Mucosa of descending colon (tissue), 3 donors: ENCODE data around the gene RASSF5. TPM values are rescaled to one million over a fixed set of nuclear protein-coding genes. Genes with fewer than 3 reads are reported as not detected.

Source experiments
- ATAC-seq: fragments of 200-7000 bp; cut with Tn5 transposase; one replicate; pipeline ENCODE4 v1.9.1; 2020; ENCODE audit warnings: mild to moderate bottlenecking, moderate library complexity
- DNase-seq, 3 donors: peaks; one replicate each; pipeline ENCODE4 v3.0.0-alpha.2; 2020
- H3K36me3 ChIP-seq: fragments of 200-600 bp; one replicate; pipeline ENCODE4 v1.8.0; 2021; ENCODE audit warnings: low read depth, mild to moderate bottlenecking
- H3K4me1 ChIP-seq: fragments of 200-600 bp; one replicate; pipeline ENCODE4 v1.8.0; 2021; ENCODE audit warnings: low read depth, mild to moderate bottlenecking
- H3K4me3 ChIP-seq: fragments of 200-600 bp; one replicate; pipeline ENCODE4 v1.8.0; 2021; ENCODE audit warnings: mild to moderate bottlenecking
- H3K9me3 ChIP-seq: fragments of 200-600 bp; one replicate; pipeline ENCODE4 v1.8.0; 2021; ENCODE audit warnings: mild to moderate bottlenecking
- CTCF ChIP-seq: fragments of 200-600 bp; IDR thresholded peaks from one replicate; pipeline ENCODE4 v1.8.0; 2022; ENCODE audit warnings: antibody characterized with exemption, mild to moderate bottlenecking
- intact Hi-C, 2 donors: fragments of 100-400 bp; cut with DNase I in 1 of 2; cut with micrococcal nuclease in 1 of 2; formaldehyde crosslinking; loops; one replicate each; pipeline versions ENCODE4 v1.11.0 to v1.11.1; 2022; cut with DNase I, micrococcal nuclease
- total RNA-seq, 3 donors: library from RNA; stranded (reverse); fragmentation: NEBNext Ultra II Directional in 2 of 3; extraction: Animal tissue kit (Norgen Biotek cat#: 25700) in 2 of 3; gene quantifications; one replicate each; pipeline versions ENCODE4 v1.2.1 to v1.2.4, GENCODE V29; 2021 to 2023
- donor health status: DM: no; HTN: no; CAD: no; lungs with moderate emphysema.
- donor health status: DM: no; HTN: no; CAD: no.
- donor health status: DM: no; HTN: yes; CAD: no.

The RASSF5 gene
- total RNA-seq, 3 donors from 2014 or later: 5.3 to 7.6 (median 5.8) TPM

DNA sequence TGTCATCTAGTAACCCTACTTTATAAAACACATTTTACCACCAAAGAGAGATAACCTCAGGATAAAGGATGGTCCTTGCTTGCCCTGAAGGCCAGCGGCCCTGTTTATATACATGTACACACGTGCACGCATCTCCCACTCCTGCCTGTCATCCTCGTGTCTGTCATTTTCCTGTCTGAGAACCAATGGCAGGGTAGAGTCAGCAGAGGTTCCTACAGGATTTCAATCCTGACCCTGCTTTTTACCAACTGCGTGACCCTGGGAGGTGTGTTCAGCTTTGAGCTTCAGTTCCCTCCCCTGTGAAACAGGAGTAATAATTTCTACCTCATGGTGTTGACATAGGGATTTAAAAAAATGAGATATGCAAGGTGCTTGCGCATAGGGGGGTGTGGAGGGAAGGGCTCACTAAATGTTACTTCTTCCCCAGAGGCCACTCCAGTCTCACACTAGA is 12.3 kb upstream of the RASSF5 start:
- ATAC-seq (no peak), DNase-seq (peak in 1 of 3 donors; percentile 3)
- no peak overlapping the region for H3K4me3 ChIP-seq
- peaks cover 3% of the 10 kb centered on the region for H3K4me1 ChIP-seq
- TF ChIP-seq CTCF: no peak
- H3K36me3 ChIP-seq: no peaks in the 10 kb centered on the region
- H3K9me3 ChIP-seq: no peaks in the 10 kb centered on the region
- intact Hi-C loops: no loop called here

GRCh38 chr1:206495493-206496046 is 11.8 kb upstream of the RASSF5 start:
- H3K4me1 ChIP-seq: peaks cover 3% of the 10 kb centered on the region
- H3K9me3 ChIP-seq: no peaks in the 10 kb centered on the region
- no peak for TF ChIP-seq CTCF
- H3K4me3 ChIP-seq: no peak overlapping the region
- DNase-seq: peak in 1 of 3 donors; percentile 6
- no peaks in the 10 kb centered on the region for H3K36me3 ChIP-seq
- intact Hi-C loops: no loop called here
- no peak for ATAC-seq

GRCh38 chr1:206496131-206496793 is 11.1 kb upstream of the RASSF5 start:
- ATAC-seq (peak; percentile 47), DNase-seq (peak in 1 of 3 donors; percentile 19)
- Histone ChIP-seq H3K4me3 (no peak overlapping the region), H3K36me3 (no peaks in the 10 kb centered on the region), H3K9me3 (no peaks in the 10 kb centered on the region), H3K4me1 (peaks cover 3% of the 10 kb centered on the region)
- no peak for TF ChIP-seq CTCF
- intact Hi-C loops: no loop called here

GRCh38 chr1:206497363-206497762 is 10.0 kb upstream of the RASSF5 start:
- peak in 1 of 3 donors; percentile 12 for DNase-seq
- intact Hi-C loops: no loop called here
- no peaks in the 10 kb centered on the region for H3K36me3 ChIP-seq
- no peak for ATAC-seq
- H3K9me3 ChIP-seq: no peaks in the 10 kb centered on the region
- no peak for TF ChIP-seq CTCF
- H3K4me1 ChIP-seq: peaks cover 3% of the 10 kb centered on the region
- no peak overlapping the region for H3K4me3 ChIP-seq

DNA sequence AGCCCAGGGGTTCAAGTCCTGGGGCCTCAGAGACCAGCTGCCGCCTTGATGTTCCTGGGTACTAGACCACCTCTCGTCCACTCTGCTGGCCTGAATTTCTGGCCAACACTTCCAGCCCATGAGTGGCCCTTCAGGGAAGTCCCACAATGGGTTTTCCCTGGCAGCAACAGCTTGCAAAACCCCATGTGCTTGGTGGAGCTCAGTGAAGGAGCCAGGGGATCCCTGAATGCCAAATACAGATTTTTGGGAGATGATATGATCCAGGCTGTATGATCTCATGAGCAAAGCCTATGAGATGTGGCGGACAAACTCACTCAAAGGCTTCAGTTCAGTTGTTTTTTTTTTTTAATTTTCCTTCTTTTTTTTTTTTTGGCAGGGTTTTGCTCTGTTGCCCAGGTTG is 9.6 kb upstream of the RASSF5 start:
- peaks cover 3% of the 10 kb centered on the region for H3K4me1 ChIP-seq
- no peaks in the 10 kb centered on the region for H3K9me3 ChIP-seq
- DNase-seq (no peak), ATAC-seq (no peak)
- intact Hi-C loops: no loop called here
- H3K4me3 ChIP-seq: no peak overlapping the region
- TF ChIP-seq CTCF: no peak
- no peaks in the 10 kb centered on the region for H3K36me3 ChIP-seq
